Glomerular endothelial cell (primary cell): ENCODE data around the gene C22orf15. TPM values are rescaled to one million over a fixed set of nuclear protein-coding genes. Genes with fewer than 3 reads are reported as not detected.

Source experiments
- DNase-seq: peaks from one replicate; pipeline ENCODE4 v3.0.0-alpha.2; 2011; ENCODE audit warnings: low read depth, low spot score; ENCODE audit errors: extremely low read depth
- total RNA-seq: library from RNA; depleted of rRNA; stranded (reverse); fragments of >200 nt; gene quantifications from 2 replicates; pipeline ENCODE4 v1.2.3, GENCODE V29; 2015

Gene C22orf15
- total RNA-seq, 1 donor from 2014 or later: 0.41 TPM

- DNase-seq: no peak
Measured at GRCh38 chr22:23772649-23773473, 10.1 kb downstream of the C22orf15 start, which contains the start of gene MMP11. Gene MMP11, plus strand, starts transcription at chr22:23772849. Its CDS starts 22 bp downstream, at chr22:23772871.

DNA sequence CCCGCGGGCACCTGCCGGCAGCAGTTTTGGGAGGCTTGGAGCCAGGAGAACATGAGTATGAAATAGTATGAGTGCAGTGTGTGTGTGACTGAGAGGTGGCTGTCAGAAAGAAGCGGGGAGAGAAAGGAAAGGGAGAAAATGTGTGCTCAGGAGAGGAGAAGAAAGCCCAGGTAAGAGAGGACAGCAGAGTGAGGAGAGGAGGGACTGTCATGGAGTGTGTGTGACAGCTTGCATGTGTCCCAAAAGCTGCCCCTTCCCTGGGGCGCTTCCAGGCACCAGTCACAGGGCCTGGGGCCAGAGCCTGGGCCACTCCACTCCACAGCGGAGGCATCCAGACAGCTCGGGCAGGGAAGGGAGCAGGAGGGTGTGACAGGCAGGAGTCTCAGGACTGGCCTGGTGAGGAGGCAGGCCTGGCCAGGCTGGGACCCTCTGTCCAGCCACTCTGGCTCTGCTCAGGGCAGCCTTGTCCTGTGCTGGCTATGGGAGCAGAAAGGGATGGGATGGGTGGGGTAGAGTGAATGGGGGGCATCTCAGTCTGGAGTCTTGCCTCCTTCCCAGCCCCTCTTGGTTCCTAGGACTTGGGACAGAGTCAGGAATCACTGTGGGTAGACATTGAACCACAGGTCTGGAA is 10.8 kb downstream of the C22orf15 start:
- DNase-seq: no peak

DNA sequence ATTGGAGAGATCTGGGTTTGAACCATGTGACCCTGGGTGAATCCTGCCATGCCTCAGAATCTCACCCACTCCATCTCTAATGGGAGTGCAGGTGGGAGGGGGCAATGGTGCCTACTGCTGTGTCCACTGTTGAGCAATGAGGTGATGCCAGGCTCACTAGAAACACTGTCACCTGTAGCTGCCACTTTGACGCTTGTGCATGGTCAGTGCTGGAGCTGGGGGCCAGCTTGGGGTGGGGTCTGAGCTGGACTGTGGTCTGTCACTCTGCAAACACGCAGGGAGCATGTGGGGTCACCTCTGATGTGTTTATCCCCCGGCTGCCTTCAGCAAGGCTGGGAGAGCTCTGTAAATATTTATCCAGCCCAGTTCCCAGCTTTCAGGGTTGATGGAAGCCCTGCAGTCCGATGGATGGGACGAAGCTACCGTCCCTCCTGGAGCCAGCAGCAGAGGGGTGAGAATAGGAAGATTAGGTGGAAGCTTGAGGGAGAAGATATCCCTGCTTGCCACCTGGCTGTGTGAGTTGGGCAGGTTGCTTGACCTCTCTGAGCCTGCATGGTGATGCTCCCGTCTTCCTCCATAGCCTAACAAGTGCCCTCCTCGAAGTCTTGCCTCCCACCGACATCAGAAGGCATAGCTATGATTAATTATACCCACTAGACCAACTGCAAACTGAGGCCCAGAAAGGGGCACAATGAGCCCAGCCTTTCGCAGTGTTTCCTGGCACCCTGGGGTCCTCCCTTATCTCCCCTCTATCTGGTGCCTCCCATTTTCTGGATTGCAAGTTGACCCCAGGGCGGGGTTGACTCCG is 11.5 kb downstream of the C22orf15 start:
- DNase-seq: no peak

DNA sequence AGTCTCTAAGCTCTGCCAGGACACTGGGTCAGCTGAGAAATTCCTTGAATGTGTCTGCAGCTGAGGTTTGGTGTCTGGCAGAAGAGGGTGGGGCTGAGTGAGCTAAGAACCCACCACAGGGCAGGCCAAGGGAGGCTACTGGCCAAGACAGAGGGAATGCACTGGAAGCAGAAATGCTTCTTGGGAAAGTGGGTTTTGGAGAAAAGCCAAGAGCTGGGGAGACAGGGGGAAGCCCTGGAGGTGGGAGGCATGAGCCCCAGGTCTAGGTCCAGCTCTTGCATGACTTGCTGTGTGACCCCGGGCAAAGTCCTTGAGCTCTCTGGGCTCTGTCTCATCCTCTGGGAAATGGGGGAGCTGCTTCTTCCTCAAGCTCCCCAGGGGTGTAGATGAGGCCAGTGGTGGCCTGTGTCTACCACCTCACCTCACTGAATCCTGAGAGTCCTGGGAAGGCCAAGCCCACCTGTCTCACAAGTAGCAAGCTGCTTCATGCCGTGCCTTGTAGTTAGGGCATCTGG is 12.2 kb downstream of the C22orf15 start:
- DNase-seq: no peak

- no peak for DNase-seq
Measured at GRCh38 chr22:23775779-23776375, 13.1 kb downstream of the C22orf15 start.

- no peak for DNase-seq
Measured at GRCh38 chr22:23777776-23778576, 15.2 kb downstream of the C22orf15 start.

DNA sequence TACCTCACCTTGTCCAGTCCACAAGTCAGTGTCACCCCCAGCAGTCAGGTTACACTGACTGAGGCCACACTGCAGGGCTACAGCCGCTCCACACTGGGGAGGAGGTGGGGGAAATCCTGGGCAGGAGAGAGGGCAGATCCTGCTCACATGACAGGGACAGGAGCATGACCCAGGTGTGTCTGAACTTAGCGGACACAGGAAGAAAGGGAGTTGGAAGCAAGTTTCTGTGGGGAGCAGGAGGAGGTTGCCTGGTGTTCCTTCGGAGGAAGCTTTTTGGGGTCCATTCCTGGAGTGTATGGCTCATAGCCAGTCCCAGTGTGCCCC is 15.7 kb downstream of the C22orf15 start:
- no peak for DNase-seq

DNA sequence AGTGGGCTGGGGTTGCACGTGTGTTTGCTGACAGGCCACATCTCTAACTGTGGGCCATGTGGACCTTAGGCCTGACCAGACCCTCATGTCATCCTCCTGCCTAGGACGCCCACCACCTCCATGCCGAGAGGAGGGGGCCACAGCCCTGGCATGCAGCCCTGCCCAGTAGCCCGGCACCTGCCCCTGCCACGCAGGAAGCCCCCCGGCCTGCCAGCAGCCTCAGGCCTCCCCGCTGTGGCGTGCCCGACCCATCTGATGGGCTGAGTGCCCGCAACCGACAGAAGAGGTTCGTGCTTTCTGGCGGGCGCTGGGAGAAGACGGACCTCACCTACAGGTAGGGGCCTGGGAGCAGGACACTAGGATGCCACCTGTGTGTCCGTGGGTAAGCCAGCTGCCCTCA is 16.3 kb downstream of the C22orf15 start:
- no peak for DNase-seq

DNA sequence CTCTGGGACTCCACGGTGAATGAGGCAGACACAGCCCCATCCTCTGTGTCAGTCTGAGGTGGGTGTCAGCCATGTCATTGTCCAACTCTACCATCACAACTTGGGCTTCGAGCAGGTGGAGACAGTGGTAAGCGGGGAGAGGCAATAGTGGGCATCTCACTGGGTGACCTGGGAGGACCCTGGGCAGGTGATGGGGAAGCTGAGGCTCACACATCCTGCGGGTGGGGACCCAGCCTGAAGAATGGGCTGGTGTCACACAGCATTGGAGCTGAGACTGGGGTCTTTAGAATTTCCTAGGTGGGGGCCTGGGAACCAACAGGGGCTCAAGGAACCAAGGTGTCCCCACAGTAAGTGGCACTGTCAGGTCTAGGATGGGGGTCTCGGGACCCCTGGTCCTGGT is 16.9 kb downstream of the C22orf15 start:
- no peak for DNase-seq

- no peak for DNase-seq
Measured at GRCh38 chr22:23780146-23780748, 17.5 kb downstream of the C22orf15 start.

- DNase-seq: no peak
Measured at GRCh38 chr22:23781065-23781464, 18.3 kb downstream of the C22orf15 start.

DNA sequence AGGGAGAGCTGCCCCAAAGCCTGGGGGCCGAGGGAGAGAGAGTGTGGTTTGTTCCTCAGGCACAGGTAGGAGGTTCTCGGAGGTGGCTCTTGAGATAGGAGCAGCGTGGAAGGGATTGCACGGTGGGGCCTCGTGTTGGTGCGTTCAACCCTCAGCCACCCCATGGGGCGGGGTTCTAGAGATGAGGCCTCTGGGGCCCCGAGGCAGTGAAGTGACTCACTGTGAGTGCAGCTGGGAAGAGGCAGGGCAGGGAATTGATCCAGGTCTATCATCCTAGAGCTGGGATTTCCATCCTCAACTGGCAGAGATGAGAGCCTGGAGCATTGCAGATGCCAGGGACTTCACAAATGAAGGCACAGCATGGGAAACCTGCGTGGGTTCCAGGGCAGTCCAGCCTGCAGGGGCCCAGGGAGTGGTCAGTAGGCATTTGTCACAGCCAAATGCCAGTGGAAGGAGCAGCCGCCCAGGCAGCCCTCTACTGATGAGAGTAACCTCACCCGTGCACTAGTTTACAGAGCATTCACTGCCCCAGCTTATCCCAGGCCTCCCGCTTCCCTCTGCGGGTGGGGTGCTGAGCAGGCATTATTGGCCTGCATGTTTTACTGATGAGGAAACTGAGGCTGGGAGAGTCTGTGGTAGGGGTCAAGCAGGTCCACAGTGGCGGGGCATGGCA is 18.9 kb downstream of the C22orf15 start:
- no peak for DNase-seq

DNA sequence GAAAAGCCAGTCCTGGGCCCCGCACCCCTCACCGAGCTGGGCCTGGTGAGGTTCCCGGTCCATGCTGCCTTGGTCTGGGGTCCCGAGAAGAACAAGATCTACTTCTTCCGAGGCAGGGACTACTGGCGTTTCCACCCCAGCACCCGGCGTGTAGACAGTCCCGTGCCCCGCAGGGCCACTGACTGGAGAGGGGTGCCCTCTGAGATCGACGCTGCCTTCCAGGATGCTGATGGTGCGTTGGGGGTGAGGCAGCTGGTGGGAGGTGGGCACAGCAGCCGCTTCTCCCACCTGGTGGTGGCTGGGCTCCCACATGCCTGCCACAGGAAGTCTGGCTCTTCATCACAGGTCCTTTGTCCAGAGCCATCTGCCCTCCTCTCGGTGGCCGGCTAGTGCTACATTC is 19.5 kb downstream of the C22orf15 start:
- no peak for DNase-seq

- no peak for DNase-seq
Measured at GRCh38 chr22:23782703-23783102, 19.9 kb downstream of the C22orf15 start.

DNA sequence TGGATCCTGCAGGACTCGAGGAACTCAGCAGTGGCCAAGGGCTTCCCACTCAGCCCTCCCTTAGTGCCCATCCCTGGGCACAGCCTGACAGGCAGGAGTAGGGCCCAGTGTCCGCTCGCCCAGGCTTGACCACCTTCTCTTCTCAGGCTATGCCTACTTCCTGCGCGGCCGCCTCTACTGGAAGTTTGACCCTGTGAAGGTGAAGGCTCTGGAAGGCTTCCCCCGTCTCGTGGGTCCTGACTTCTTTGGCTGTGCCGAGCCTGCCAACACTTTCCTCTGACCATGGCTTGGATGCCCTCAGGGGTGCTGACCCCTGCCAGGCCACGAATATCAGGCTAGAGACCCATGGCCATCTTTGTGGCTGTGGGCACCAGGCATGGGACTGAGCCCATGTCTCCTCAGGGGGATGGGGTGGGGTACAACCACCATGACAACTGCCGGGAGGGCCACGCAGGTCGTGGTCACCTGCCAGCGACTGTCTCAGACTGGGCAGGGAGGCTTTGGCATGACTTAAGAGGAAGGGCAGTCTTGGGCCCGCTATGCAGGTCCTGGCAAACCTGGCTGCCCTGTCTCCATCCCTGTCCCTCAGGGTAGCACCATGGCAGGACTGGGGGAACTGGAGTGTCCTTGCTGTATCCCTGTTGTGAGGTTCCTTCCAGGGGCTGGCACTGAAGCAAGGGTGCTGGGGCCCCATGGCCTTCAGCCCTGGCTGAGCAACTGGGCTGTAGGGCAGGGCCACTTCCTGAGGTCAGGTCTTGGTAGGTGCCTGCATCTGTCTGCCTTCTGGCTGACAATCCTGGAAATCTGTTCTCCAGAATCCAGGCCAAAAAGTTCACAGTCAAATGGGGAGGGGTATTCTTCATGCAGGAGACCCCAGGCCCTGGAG is 20.7 kb downstream of the C22orf15 start:
- DNase-seq: no peak

DNA sequence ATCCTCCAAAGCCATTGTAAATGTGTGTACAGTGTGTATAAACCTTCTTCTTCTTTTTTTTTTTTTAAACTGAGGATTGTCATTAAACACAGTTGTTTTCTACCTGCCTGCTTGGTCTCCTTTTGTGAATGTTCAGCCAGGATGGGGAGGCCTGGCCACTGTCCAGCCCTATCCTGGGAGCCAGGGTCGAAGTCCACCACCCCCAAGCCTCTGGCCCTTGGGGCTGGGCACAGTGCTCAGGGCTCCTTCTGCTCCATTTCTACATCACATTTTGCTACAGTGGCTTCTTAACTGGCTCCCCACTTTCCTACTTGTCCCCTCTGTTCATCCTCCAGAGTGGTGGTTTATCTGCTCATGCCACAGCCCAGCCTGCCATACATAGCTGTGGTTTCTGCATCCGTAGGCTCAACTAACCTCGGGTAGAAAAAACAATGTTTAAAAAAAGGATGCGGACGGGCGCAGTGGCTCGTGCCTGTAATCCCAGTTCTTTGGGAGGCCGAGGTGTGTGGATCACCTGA is 21.5 kb downstream of the C22orf15 start:
- no peak for DNase-seq

DNA sequence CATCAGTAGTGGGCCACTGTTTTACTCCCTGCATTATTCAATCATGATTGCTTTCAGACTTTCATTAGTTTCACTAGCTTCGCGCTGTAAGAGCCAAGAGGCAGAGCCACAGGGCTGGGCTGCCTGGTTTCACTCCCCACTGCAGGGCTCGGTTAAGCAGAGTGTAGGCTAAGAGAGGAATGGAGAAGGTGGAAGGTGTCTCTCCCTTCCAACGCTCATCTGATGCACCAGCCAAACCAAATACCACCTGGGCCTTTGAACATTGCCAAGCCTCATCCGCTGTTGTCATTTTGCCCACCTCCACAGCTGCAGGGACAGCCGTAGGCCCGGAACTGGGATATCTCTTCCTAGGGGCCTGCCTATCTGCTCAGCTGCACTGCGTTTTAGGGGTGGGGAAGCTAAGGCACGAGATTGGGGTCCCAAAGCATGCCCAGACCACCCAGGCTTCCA is 23.5 kb downstream of the C22orf15 start:
- no peak for DNase-seq
